Measurements from ENCODE around the gene CARMIL1.

- TF ChIP-seq POU2F2 (IDR thresholded peaks at IDR 0.05; ENCODE audit: low read depth, low read length), result no peak
- no peak for TF ChIP-seq POLR2A (IDR thresholded peaks at IDR 0.05; ENCODE audit: low read depth, low read length)
- no peak for TF ChIP-seq PAX5 (IDR thresholded peaks at IDR 0.05; ENCODE audit: insufficient read depth, low read length, severe bottlenecking)
- TF ChIP-seq POLR2AphosphoS5 (IDR thresholded peaks at IDR 0.05; ENCODE audit: low read depth, low read length), result no peak
- TF ChIP-seq SPI1 (IDR thresholded peaks at IDR 0.05; ENCODE audit: low read depth, low read length), result no peak
These were observed 334.9 kb downstream of the CARMIL1 start for GRCh38 chr6:25614052-25614451.
